Pancreas (tissue), 10 donors: Measurements from ENCODE around the gene ERBB4. TPM values are rescaled to one million over a fixed set of nuclear protein-coding genes. Genes with fewer than 3 reads are reported as not detected.

Experiments used
- ATAC-seq, 4 donors: fragments of 200-7000 bp; cut with Tn5 transposase; one replicate each; pipeline versions ENCODE4 v1.8.0 to v1.9.1; 2020; ENCODE audit warnings: mild to moderate bottlenecking in 4 of 4, moderate library complexity in 4 of 4
- DNase-seq, 6 donors: peaks; one replicate each; pipeline ENCODE4 v3.0.0-alpha.2; 2020
- FAIRE-seq: peaks from 2 replicates; lab custom pipeline; 2012; peaks lifted over from hg19 to GRCh38; lab: Jason Lieb, UNC
- H3K27ac ChIP-seq, 4 donors: fragments of 200-600 bp; sonication (generic); 1 replicate in 3 of 4; 2 replicates in 1 of 4; pipeline versions ENCODE4 v1.5.0 to v1.8.0; 2020
- H3K27me3 ChIP-seq, 4 donors: fragments of 200-600 bp; one replicate each; pipeline ENCODE4 v1.8.0; 2021
- H3K36me3 ChIP-seq, 3 donors: fragments of 200-600 bp; sonication (generic) in 1 of 3; one replicate each; pipeline versions ENCODE4 v1.5.0 to v1.8.0; 2020 to 2021
- H3K4me1 ChIP-seq, 3 donors: fragments of 200-600 bp; one replicate each; pipeline ENCODE4 v1.8.0; 2021
- H3K4me3 ChIP-seq, 4 donors: fragments of 200-600 bp; sonication (generic) in 2 of 4; one replicate each; pipeline versions ENCODE4 v1.5.0 to v1.8.0; 2020 to 2021
- H3K9me3 ChIP-seq, 4 donors: fragments of 200-600 bp; one replicate each; pipeline ENCODE4 v1.8.0; 2021
- CTCF ChIP-seq, 4 donors: fragments of 200-600 bp; sonication (generic) in 3 of 4; IDR thresholded peaks; one replicate each; pipeline versions ENCODE4 v1.5.0 to v1.8.0; 2021; ENCODE audit warnings: antibody characterized with exemption in 4 of 4
- WGBS, 2 donors: extraction: QIAGEN DNeasy Blood & Tissue Kit; methylation state at CpG; one replicate each; pipeline ENCODE4 v1.1.7; 2013; 5-methylcytosine and 5-hydroxymethylcytosine counted together
- intact Hi-C, 3 donors: fragments of 100-400 bp; cut with DNase I; formaldehyde crosslinking; loops; one replicate each; pipeline versions ENCODE4 v1.11.1 to v1.14.2; 2022
- polyA plus RNA-seq, 2 donors: library from polyadenylated mRNA; stranded (reverse); fragments of 200-250 nt; gene quantifications; one replicate each; pipeline ENCODE4 v1.2.3, GENCODE V29; 2013
- total RNA-seq, 6 donors: library from RNA; stranded (reverse); fragmentation: NEBNext Ultra II Directional in 4 of 6; extraction: Animal tissue kit (Norgen Biotek cat#: 25700) in 4 of 6; gene quantifications; one replicate each; pipeline versions ENCODE4 v1.2.1 to v1.2.4, GENCODE V29; 2021 to 2023
- donor health status: healthy with polysubstance abuse.
- donor health status: DM: no; HTN: no; CAD: no; lungs with moderate emphysema.
- donor health status: DM: no; HTN: no; CAD: no.
- donor health status: control.
- donor health status: control.
- donor health status: Bipolar disorder and iron deficiency.
- donor health status: DM: yes; HTN: yes; CAD: no.
- donor health status: DM: no; HTN: no; CAD: no.
- donor health status: DM: no; HTN: no; CAD: no.
- donor health status: DM: yes; HTN: yes; CAD: no.

The ERBB4 gene
- total and polyA plus RNA-seq, 8 donors: 0.30 to 5.0 (median 3.3) TPM

DNA sequence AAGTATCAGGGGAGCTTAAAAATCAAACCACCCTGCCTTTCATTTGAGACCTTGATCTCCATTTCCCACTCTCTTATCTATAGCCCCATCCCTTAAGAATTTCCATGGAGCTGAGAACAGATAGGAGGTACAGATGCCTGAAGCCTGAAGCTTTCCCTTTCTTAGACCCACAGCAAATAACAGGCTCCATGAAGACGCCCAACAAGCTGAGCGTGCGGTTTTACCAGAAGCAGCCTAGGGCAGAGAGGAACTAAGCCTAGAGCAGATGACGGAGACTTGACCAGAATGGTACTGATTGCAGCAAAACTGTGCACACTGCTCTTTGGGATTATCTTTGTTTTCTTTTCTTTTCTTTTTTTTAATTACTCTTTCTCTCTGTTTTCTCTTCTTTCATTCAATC lies 1.7 kb upstream of the ERBB4 start:
- DNase-seq: no peak
- Histone ChIP-seq H3K36me3 (no peaks in the 10 kb centered on the region), H3K4me3 (no peak overlapping the region), H3K27ac (no peak overlapping the region), H3K4me1 (no peaks in the 10 kb centered on the region), H3K27me3 (no peaks in the 10 kb centered on the region), H3K9me3 (no peaks in the 10 kb centered on the region)
- WGBS, 2 donors: 82 to 91% methylated on average over 4 of the region's 4 CpGs
- intact Hi-C loops: loop anchor here in 1 of 3 donors (10.0 kb wide), 1 partner anchor 796 kb away; no protein-coding TSS in a partner anchor
- TF ChIP-seq CTCF (IDR thresholded peaks at IDR 0.05): no peak
- no peak for FAIRE-seq
- ATAC-seq: no peak

GRCh38 chr2:212539072-212539880 lies 674 bp upstream of the ERBB4 start:
- Histone ChIP-seq H3K4me3 (peak overlapping the region; percentile 44 to 71 (median 59)), H3K4me1 (no peaks in the 10 kb centered on the region), H3K9me3 (no peaks in the 10 kb centered on the region), H3K27ac (peak overlapping the region in 1 of 4 donors; percentile 18), H3K27me3 (no peaks in the 10 kb centered on the region), H3K36me3 (no peaks in the 10 kb centered on the region)
- TF ChIP-seq CTCF (IDR thresholded peaks at IDR 0.05): no peak
- 18% methylated on average over 28 to 30 of the region's 30 CpGs for WGBS, 2 donors
- DNase-seq (peak; percentile 44 to 79 (median 66)), FAIRE-seq (no peak), ATAC-seq (peak; percentile 68 to 82 (median 80))
- intact Hi-C loops: no loop called here

DNA sequence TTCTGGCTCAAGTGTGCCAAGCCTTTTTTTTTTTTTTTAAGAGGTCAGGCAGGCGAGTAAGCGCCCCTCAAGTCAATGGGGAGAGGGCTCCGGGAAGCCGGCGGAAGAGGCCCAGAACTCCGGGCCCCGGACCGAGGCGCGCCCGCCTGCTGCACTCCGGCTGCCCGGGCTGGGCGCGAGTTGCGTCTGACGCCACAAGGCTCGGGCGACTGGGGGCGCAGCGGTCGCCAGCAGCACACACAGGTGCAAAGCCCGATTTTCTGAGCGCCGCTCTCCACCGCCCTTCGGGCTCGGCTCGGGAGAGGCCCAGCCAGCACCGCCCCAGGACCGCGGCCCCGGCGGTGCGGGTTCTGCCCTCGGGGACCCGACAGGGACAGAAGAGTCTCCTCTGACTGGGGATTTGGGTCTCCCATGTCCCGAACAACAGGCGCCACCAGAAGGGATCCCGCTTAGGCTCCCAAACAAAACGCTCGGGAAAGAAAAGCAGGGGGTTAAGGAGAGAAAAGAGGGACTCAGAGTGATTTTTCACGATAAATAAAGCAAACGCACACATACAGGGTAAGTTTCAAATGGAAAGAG lies 787 bp downstream of the ERBB4 start:
- H3K27me3 ChIP-seq: no peaks in the 10 kb centered on the region
- no peaks in the 10 kb centered on the region for H3K4me1 ChIP-seq
- peak overlapping the region in 2 of 4 donors; percentile 6 to 27 for H3K27ac ChIP-seq
- DNase-seq: peak; percentile 17 to 84 (median 45)
- intact Hi-C loops: no loop called here
- FAIRE-seq: no peak
- peak; percentile 60 to 71 (median 66) for ATAC-seq
- H3K4me3 ChIP-seq: peak overlapping the region; percentile 44 to 71 (median 59)
- H3K9me3 ChIP-seq: no peaks in the 10 kb centered on the region
- WGBS, 2 donors: 1% methylated on average over 42 to 44 of the region's 44 CpGs
- no peaks in the 10 kb centered on the region for H3K36me3 ChIP-seq
- TF ChIP-seq CTCF (IDR thresholded peaks at IDR 0.05): no peak

- FAIRE-seq: no peak
- Histone ChIP-seq H3K4me3 (peak overlapping the region; percentile 44 to 71 (median 59)), H3K27me3 (no peaks in the 10 kb centered on the region), H3K27ac (peak overlapping the region in 2 of 4 donors; percentile 6 to 27), H3K36me3 (no peaks in the 10 kb centered on the region), H3K4me1 (no peaks in the 10 kb centered on the region), H3K9me3 (no peaks in the 10 kb centered on the region)
- intact Hi-C loops: no loop called here
- ATAC-seq: peak; percentile 38 to 51 (median 50)
- TF ChIP-seq CTCF (IDR thresholded peaks at IDR 0.05): no peak
- WGBS, 2 donors: 0% methylated on average over 56 of the region's 56 CpGs
- DNase-seq: peak; percentile 31 to 74 (median 38)
These were observed 1.5 kb downstream of the ERBB4 start for GRCh38 chr2:212536817-212537725.
